ENCODE measurements around the gene MOGAT3. TPM values are rescaled to one million over a fixed set of nuclear protein-coding genes. Genes with fewer than 3 reads are reported as not detected.

The MOGAT3 gene
- total and polyA plus RNA-seq, 9 of the 15 experiments (the other 6 are each of a cell fraction or from before 2014, with no cell fraction given) = 0.07 to 0.17 (median 0.13) TPM; not detected in 6

DNA sequence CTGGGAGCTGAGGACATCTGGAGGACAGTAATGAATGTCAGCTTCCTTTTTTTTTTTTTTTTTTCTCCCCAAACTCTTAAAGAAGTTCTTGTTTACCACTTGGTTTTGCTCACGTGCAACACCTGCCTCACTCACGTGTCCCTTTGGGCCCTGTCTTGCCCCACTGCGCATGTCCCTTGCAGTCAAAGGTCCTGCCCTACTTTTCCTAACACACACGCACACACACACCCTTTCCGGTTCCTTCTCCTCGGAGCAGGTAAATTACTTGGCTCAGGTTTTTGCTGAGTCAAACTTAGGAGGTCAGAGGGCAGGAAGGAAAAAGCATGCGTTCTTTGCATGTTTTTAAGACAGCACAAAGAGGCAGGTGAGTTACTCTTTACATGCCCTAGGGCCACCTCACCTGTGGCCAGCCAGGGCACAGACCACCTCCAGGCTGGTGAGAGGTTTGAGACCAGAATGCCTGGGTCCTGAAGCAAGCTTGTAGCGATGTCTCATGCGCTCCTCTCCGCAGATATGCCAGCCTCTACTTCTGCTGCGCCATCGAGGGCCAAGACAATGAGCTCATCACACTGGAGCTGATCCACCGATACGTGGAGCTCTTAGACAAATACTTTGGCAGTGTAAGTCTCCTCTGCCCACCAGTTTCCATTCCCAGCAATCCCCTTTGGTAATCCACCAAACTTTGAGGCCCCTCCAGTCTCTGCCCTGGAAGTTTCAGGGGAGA, 43.8 kb downstream of the MOGAT3 start (continued):
- TF ChIP-seq ADNP (tag; IDR thresholded peaks at IDR 0.05) = no peak

DNA sequence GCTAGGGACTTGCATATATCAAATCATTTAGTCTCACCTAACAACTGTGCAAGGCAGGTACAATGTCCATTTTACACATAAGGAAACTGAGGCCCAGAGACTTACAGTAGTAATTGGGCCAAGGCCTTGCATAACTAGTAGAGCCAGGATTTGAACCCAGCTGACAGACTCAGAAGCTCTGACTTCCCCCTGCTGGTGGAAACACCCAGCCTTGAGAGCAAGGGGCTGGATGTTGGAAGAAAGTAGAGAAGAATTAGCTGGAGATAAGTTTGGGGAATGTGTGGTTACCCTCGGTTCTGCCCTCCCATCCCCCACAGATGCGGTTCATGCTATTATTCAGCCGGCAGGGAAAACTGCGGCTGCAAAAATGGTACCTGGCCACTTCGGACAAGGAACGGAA, 44.6 kb downstream of the MOGAT3 start:
- Histone ChIP-seq H3K4me3 (no peak overlapping the region), H3K4me1 (replicated peaks in 1 of 2; ENCODE audit: control insufficient read depth in 2 of 2, insufficient read depth in 2 of 2, low read length in 2 of 2) (peaks cover 20 to 40% of the 10 kb centered on the region in 2 experiments), H3K9me3 (replicated peaks; ENCODE audit: control insufficient read depth, insufficient read depth, low read depth, low read length) (no peaks in the 10 kb centered on the region), H3K9ac (ENCODE audit: insufficient read depth in 1 of 2, low read depth in 2 of 2, low read length in 2 of 2) (peak overlapping the region in 1 of 2 experiments; percentile 53; a peak in 1 of 4 replicates), H2AFZ (ENCODE audit: low read depth, low read length) (no peak overlapping the region), H3K9me1 (ENCODE audit: control insufficient read depth, insufficient read depth, low read length) (no peaks in the 10 kb centered on the region), H3K27ac (ENCODE audit: extremely low read depth, low read depth, low read length) (no peak overlapping the region), H3K79me2 (ENCODE audit: control insufficient read depth, insufficient read depth, low read length) (peaks cover 12% of the 10 kb centered on the region), H4K20me1 (replicated peaks; ENCODE audit: control insufficient read depth, insufficient read depth, low read length) (no peaks in the 10 kb centered on the region), H3K4me2 (ENCODE audit: insufficient read depth, low read length) (no peak overlapping the region), H3K36me3 (ENCODE audit: control insufficient read depth, insufficient read depth, low read length) (peaks cover 41% of the 10 kb centered on the region; the same call in 2 of the 3 replicates), H3K27me3 (ENCODE audit: control insufficient read depth in 2 of 2, insufficient read depth in 2 of 2, low read length in 2 of 2) (no peaks in the 10 kb centered on the region)
- 48% methylated on average over 6 of the region's 6 CpGs for WGBS (ENCODE audit: insufficient coverage, low coverage, missing lambda C conversion rate)
- in situ Hi-C loops (cut with MboI) (no loop called here), intact Hi-C loops (cut with micrococcal nuclease) (loop anchor here (1.0 kb wide), 1 partner anchor 9 kb away; the partner anchor contains the start of gene VGF)
- peak; percentile 12; the same call in 1 of the 3 replicates for ATAC-seq
- ChIA-PET CTCF (ENCODE audit: low intra/inter-chr PET ratio) (no interaction called here), POLR2A (interaction anchor here (0.5 to 1.4 kb wide), 4 partner anchors 9 to 1652 kb away, joined by 3 to 6 read pairs (median 4); partner anchors contain the start of genes VGF and ZKSCAN5)
- BruUV-seq (replicated peaks) = no TSS peak
- peak in 2 of 4 experiments; percentile 20 to 49 for DNase-seq (ENCODE audit: extremely low read depth in 1 of 4, low spot score in 3 of 4)
- peak; percentile 54 for FAIRE-seq
- TF ChIP-seq PHB (CRISPR knock-in tag; IDR thresholded peaks at IDR 0.05) = no peak
- TF ChIP-seq SMARCB1 (IDR thresholded peaks at IDR 0.05; ENCODE audit: insufficient read length, low read depth) = no peak
- TF ChIP-seq NR3C1 (CRISPR knock-in tag; IDR thresholded peaks at IDR 0.05) = no peak
- TF ChIP-seq, protein P1, sequence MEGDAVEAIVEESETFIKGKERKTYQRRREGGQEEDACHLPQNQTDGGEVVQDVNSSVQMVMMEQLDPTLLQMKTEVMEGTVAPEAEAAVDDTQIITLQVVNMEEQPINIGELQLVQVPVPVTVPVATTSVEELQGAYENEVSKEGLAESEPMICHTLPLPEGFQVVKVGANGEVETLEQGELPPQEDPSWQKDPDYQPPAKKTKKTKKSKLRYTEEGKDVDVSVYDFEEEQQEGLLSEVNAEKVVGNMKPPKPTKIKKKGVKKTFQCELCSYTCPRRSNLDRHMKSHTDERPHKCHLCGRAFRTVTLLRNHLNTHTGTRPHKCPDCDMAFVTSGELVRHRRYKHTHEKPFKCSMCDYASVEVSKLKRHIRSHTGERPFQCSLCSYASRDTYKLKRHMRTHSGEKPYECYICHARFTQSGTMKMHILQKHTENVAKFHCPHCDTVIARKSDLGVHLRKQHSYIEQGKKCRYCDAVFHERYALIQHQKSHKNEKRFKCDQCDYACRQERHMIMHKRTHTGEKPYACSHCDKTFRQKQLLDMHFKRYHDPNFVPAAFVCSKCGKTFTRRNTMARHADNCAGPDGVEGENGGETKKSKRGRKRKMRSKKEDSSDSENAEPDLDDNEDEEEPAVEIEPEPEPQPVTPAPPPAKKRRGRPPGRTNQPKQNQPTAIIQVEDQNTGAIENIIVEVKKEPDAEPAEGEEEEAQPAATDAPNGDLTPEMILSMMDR (IDR thresholded peaks at IDR 0.05 in 2 of 3, conservative IDR thresholded peaks at IDR 0.05 in 1 of 3; ENCODE audit: insufficient read depth in 2 of 3, low read depth in 1 of 3, low read length in 3 of 3) = peak; percentile 44 to 51 (median 46); a peak in 5 of 6 replicates
- TF ChIP-seq ZFX (CRISPR knock-in tag; IDR thresholded peaks at IDR 0.05) = peak; percentile 36; the same call in 1 of the 2 replicates
- TF ChIP-seq ZNF75A (CRISPR knock-in tag; IDR thresholded peaks at IDR 0.05) = no peak
- no peak for TF ChIP-seq RFX1 (IDR thresholded peaks at IDR 0.05)
- TF ChIP-seq SIN3A (IDR thresholded peaks at IDR 0.05; ENCODE audit: borderline replicate concordance in 2 of 2, control insufficient read depth in 1 of 2, low read depth in 2 of 2, low read length in 2 of 2) = 0 out of 4 replicates have a peak, but pooled peaks of 1 of the 2 experiments have one; percentile 34
- no peak for TF ChIP-seq ATF7 (IDR thresholded peaks at IDR 0.05)
- TF ChIP-seq, protein P2, sequence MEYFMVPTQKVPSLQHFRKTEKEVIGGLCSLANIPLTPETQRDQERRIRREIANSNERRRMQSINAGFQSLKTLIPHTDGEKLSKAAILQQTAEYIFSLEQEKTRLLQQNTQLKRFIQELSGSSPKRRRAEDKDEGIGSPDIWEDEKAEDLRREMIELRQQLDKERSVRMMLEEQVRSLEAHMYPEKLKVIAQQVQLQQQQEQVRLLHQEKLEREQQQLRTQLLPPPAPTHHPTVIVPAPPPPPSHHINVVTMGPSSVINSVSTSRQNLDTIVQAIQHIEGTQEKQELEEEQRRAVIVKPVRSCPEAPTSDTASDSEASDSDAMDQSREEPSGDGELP (CRISPR knock-in tag; IDR thresholded peaks at IDR 0.05; ENCODE audit: borderline replicate concordance) = peak; percentile 18; the same call in 1 of the 2 replicates
- TF ChIP-seq SMAD1 (IDR thresholded peaks at IDR 0.05; ENCODE audit: low read depth, low read length, partially characterized antibody) = no peak
- no peak for TF ChIP-seq CHD2 (IDR thresholded peaks at IDR 0.05; ENCODE audit: low read depth, low read length)
- TF ChIP-seq CEBPB (tag; IDR thresholded peaks at IDR 0.05) = peak; percentile 80
- TF ChIP-seq RAD21 (CRISPR knock-in tag; conservative IDR thresholded peaks at IDR 0.05 in 1 of 2, IDR thresholded peaks at IDR 0.05 in 1 of 2) = peak in 1 of 2 experiments; percentile 23; a peak in 2 of 4 replicates
- TF ChIP-seq, protein P3, sequence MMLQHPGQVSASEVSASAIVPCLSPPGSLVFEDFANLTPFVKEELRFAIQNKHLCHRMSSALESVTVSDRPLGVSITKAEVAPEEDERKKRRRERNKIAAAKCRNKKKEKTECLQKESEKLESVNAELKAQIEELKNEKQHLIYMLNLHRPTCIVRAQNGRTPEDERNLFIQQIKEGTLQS (IDR thresholded peaks at IDR 0.05) = no peak
- TF ChIP-seq, protein P3 (CRISPR knock-in tag; conservative IDR thresholded peaks at IDR 0.05) = no peak

All from K562 (cell line).